SH-SY5Y (cell line): ENCODE measurements around the gene OPN4.

ENCODE experiments used
- GATA2 ChIP-seq: IDR thresholded peaks from 2 replicates; pipeline ENCODE4 v1.6.1; 2011; ENCODE audit warnings: mild to moderate bottlenecking, low read depth, low read length
- GATA3 ChIP-seq: IDR thresholded peaks from 2 replicates; pipeline ENCODE4 v1.6.1; 2011; ENCODE audit warnings: low read depth, mild to moderate bottlenecking, low read length, moderate library complexity

GRCh38 chr10:86632009-86632800 is 22.1 kb upstream of the OPN4 start:
- TF ChIP-seq GATA2 (no peak), GATA3 (no peak)
